Tibial nerve (tissue), 4 donors: Measurements from ENCODE around the gene HTR3A. TPM values are rescaled to one million over a fixed set of nuclear protein-coding genes. Genes with fewer than 3 reads are reported as not detected.

ENCODE experiments used
- DNase-seq, 2 donors: peaks; one replicate each; pipeline ENCODE4 v3.0.0-alpha.2; 2019; ENCODE audit warnings: low spot score in 2 of 2
- H3K27ac ChIP-seq, 4 donors: fragments of 200-600 bp; sonication (generic) in 3 of 4; one replicate each; pipeline ENCODE4 v1.5.1; 2017 to 2019; ENCODE audit warnings: mild to moderate bottlenecking in 1 of 4
- H3K27me3 ChIP-seq, 2 donors: fragments of 200-600 bp; sonication (generic) in 1 of 2; one replicate each; pipeline versions ENCODE4 v1.5.1 to v1.6.0; 2017 to 2019
- H3K36me3 ChIP-seq, 3 donors: fragments of 200-600 bp; sonication (generic); one replicate each; pipeline ENCODE4 v1.5.1; 2018 to 2019
- H3K4me1 ChIP-seq, 4 donors: fragments of 200-600 bp; sonication (generic) in 3 of 4; one replicate each; pipeline ENCODE4 v1.5.1; 2017 to 2019
- H3K4me3 ChIP-seq, 4 donors: fragments of 200-600 bp; sonication (generic) in 3 of 4; one replicate each; pipeline ENCODE4 v1.5.1; 2017 to 2019; ENCODE audit warnings: mild to moderate bottlenecking in 1 of 4, moderate library complexity in 1 of 4
- H3K9me3 ChIP-seq, 4 donors: fragments of 200-600 bp; sonication (generic) in 3 of 4; one replicate each; pipeline ENCODE4 v1.5.1; 2017 to 2019
- CTCF ChIP-seq, 5 experiments: fragments of 200-600 bp in 3 of 5; fragments of 450-650 bp in 2 of 5; sonication (generic) in 3 of 5; IDR thresholded peaks; one replicate each; pipeline ENCODE4 v1.5.1; 2016 to 2019; ENCODE audit warnings: antibody characterized with exemption in 5 of 5, mild to moderate bottlenecking in 3 of 5, moderate library complexity in 2 of 5
- EP300 ChIP-seq, 2 donors: sonication (generic); formaldehyde crosslinking; IDR thresholded peaks; one replicate each; pipeline ENCODE4 v1.6.1; 2017; ENCODE audit warnings: antibody characterized with exemption in 2 of 2, mild to moderate bottlenecking in 1 of 2
- POLR2A ChIP-seq, 2 donors: fragments of 450-650 bp; IDR thresholded peaks; one replicate each; pipeline ENCODE4 v1.6.1; 2017; ENCODE audit warnings: antibody characterized with exemption in 2 of 2, mild to moderate bottlenecking in 2 of 2, moderate library complexity in 2 of 2
- WGBS, 2 donors: methylation state at CpG; one replicate each; pipeline ENCODE4 v1.1.5; 2018; 5-methylcytosine and 5-hydroxymethylcytosine counted together
- total RNA-seq, 4 donors: library from RNA; depleted of rRNA; stranded (reverse); fragments of >200 nt; gene quantifications; one replicate each; pipeline ENCODE4 v1.1.0, GENCODE V29; 2016

HTR3A gene
- total RNA-seq, 4 donors from 2014 or later = not detected

DNA sequence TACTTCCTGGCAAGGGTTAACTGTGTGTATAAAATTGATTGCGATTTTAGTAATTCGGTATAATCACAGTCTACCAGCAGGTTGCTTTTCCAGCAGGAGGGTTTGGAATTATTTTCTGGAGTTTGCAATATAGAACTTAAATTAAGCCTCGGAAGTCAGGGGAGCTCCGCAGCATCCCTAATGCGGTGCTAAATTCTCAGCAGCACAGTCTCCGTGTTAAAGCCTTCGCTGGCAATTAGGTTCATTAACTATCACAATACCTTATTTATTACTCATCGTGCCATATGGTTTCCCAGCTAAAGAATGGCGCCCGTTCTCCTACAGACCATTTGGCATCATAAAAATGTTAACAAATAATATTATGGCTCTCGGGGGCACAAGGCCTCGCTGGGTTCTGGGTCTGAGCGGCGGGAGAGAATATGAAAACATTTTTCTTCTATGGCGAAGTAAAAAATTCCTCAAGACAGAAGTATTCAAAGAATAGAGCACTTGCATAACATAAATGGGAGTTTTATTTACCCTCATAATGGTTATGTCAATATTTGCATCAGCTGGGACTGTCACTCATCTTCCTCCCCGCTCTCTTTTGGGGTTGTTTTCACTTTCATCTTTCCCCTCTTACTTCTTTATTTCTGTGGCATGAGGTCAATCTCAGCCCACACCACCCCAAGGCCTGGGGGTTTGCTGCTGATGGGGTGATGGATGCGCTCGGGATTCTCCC lies 56.5 kb downstream of the HTR3A start:
- 63 to 69% methylated on average over 18 of the region's 18 CpGs for WGBS, 2 donors
- no peak for TF ChIP-seq POLR2A (IDR thresholded peaks at IDR 0.05)
- no peak for TF ChIP-seq CTCF (IDR thresholded peaks at IDR 0.05)
- no peak for TF ChIP-seq EP300 (IDR thresholded peaks at IDR 0.05)

GRCh38 chr11:114031967-114032320 lies 57.0 kb downstream of the HTR3A start:
- DNase-seq = no peak
- no peak overlapping the region for H3K4me3 ChIP-seq
- TF ChIP-seq CTCF (IDR thresholded peaks at IDR 0.05) (no peak), EP300 (IDR thresholded peaks at IDR 0.05) (no peak), POLR2A (IDR thresholded peaks at IDR 0.05) (no peak)
- 55 to 72% methylated on average over 5 of the region's 5 CpGs for WGBS, 2 donors
- H3K27me3 ChIP-seq = peaks cover 0 to 26% of the 10 kb centered on the region in 2 donors
- peaks cover 0 to 18% (median 6%) of the 10 kb centered on the region in 4 donors for H3K4me1 ChIP-seq
- no peak overlapping the region for H3K27ac ChIP-seq
- H3K9me3 ChIP-seq = no peaks in the 10 kb centered on the region
- no peaks in the 10 kb centered on the region for H3K36me3 ChIP-seq

More for the DNA sequence above, 56.5 kb downstream of the HTR3A start:
- Histone ChIP-seq H3K36me3 (no peaks in the 10 kb centered on the region), H3K4me3 (no peak overlapping the region), H3K27me3 (peaks cover 0 to 26% of the 10 kb centered on the region in 2 donors), H3K9me3 (no peaks in the 10 kb centered on the region), H3K27ac (no peak overlapping the region), H3K4me1 (peaks cover 0 to 13% (median 2%) of the 10 kb centered on the region in 4 donors)
- no peak for DNase-seq

DNA sequence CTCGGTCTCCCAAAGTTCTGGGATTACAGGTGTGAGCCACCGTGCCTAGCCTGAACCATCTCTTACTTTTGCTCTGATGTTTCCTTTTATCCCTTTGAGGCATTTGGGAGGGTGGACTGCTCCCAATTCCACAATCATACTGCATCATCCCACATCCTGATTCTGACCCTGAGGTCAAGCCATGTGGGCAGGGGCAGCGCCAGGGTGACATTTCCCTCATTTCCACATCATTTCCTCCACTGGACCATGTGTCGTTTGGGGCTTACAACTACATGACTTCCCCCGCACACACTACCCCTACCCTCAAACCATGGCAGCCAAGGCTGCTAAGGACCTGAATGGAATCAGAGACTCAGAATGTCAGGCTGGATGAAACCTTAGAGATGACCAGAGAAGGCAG lies 58.2 kb downstream of the HTR3A start:
- no peak for TF ChIP-seq CTCF (IDR thresholded peaks at IDR 0.05)
- TF ChIP-seq EP300 (IDR thresholded peaks at IDR 0.05) = no peak
- peaks cover 0 to 25% of the 10 kb centered on the region in 2 donors for H3K27me3 ChIP-seq
- H3K27ac ChIP-seq = no peak overlapping the region
- no peak for DNase-seq
- no peak overlapping the region for H3K4me3 ChIP-seq
- H3K9me3 ChIP-seq = no peaks in the 10 kb centered on the region
- WGBS, 2 donors = 84 to 86% methylated on average over 5 of the region's 5 CpGs
- no peaks in the 10 kb centered on the region for H3K36me3 ChIP-seq
- peaks cover 0 to 20% (median 8%) of the 10 kb centered on the region in 4 donors for H3K4me1 ChIP-seq

DNA sequence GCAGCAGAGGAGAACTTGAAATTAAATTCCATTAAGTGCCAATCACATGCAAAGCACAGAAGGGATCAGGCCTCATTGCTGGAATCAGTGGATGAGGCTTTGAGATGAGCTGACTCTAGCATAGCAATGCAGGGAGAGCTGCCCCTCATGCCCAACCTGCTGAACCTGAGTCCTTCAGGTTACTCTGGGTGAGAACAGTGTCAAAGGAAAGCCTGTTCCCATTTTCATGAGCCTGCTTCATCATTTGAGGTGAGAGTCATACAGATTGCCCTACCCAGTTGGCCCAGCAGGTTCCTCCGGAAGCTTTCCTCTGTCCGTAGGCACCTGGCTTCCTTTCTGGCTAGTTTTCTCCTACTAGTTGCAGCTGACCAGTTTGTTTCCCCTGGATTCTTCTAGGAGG lies 58.7 kb downstream of the HTR3A start:
- Histone ChIP-seq H3K4me3 (no peak overlapping the region), H3K9me3 (no peaks in the 10 kb centered on the region), H3K27ac (no peak overlapping the region), H3K4me1 (peaks cover 0 to 20% (median 8%) of the 10 kb centered on the region in 4 donors), H3K27me3 (peaks cover 0 to 20% of the 10 kb centered on the region in 2 donors), H3K36me3 (no peaks in the 10 kb centered on the region)
- TF ChIP-seq EP300 (IDR thresholded peaks at IDR 0.05) (no peak), POLR2A (IDR thresholded peaks at IDR 0.05) (no peak), CTCF (IDR thresholded peaks at IDR 0.05) (no peak)
- no peak for DNase-seq
- WGBS, 2 donors = 92 to 95% methylated on average over 2 of the region's 2 CpGs

DNA sequence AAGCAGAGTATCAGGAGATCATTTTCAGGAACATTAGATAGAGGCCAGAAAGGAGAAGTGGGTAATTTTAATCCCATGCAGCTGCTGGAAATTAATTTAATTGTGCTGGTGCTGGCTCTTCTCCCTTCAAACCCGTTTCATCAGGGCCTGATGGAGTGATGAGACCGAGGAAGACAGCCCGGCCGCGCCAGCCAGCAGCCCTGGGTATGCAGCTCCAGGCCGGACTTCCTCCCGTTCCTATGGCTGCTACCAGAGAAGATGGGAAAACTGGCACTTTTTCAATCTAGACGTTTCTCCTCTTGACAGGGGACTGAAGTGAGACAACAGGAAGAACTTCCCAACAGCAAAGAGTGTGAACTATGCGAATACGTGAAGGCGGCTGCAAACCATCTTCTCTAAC lies 60.0 kb downstream of the HTR3A start:
- H3K27me3 ChIP-seq = peaks cover 0 to 7% of the 10 kb centered on the region in 2 donors
- DNase-seq = no peak

More for the DNA sequence above, 60.0 kb downstream of the HTR3A start:
- Histone ChIP-seq H3K4me3 (no peak overlapping the region), H3K36me3 (no peaks in the 10 kb centered on the region), H3K27ac (no peak overlapping the region), H3K4me1 (peaks cover 0 to 24% (median 8%) of the 10 kb centered on the region in 4 donors), H3K9me3 (no peaks in the 10 kb centered on the region)
- TF ChIP-seq CTCF (IDR thresholded peaks at IDR 0.05) = no peak
- no peak for TF ChIP-seq EP300 (IDR thresholded peaks at IDR 0.05)
- TF ChIP-seq POLR2A (IDR thresholded peaks at IDR 0.05) = no peak
- WGBS, 2 donors = 87 to 92% methylated on average over 11 of the region's 11 CpGs
